ENCODE results near the gene IL6. TPM values are rescaled to one million over a fixed set of nuclear protein-coding genes. Genes with fewer than 3 reads are reported as not detected.

IL6 gene
- total RNA-seq, 1 experiment from 2014 or later, result not detected

GRCh38 chr7:22772885-22773284 is 45.9 kb downstream of the IL6 start:
- no peaks in the 10 kb centered on the region for H4K20me1 ChIP-seq (ENCODE audit: insufficient read depth)
- no peak overlapping the region for H2AFZ ChIP-seq (ENCODE audit: low read depth, low read length, poor library complexity, severe bottlenecking)
- H3K79me2 ChIP-seq (ENCODE audit: insufficient read depth, low read length), result no peaks in the 10 kb centered on the region
- ChIA-PET POLR2A (no interaction called here), CTCF (no interaction called here), RAD21 (ENCODE audit: low non-redundant PET in 1 of 2, low total read pairs in 2 of 2, uncharacterized antibody in 2 of 2, unreplicated experiment in 2 of 2) (no interaction called here)
- H3K4me1 ChIP-seq (ENCODE audit: control insufficient read depth in 1 of 2, insufficient read depth in 2 of 2, low read length in 2 of 2), result no peaks in the 10 kb centered on the region
- no peak overlapping the region for H3K4me2 ChIP-seq (ENCODE audit: low read length)
- ATAC-seq (no peak), DNase-seq (ENCODE audit: low read depth, low spot score) (no peak)
- H3K9me2 ChIP-seq (ENCODE audit: insufficient read depth), result no peaks in the 10 kb centered on the region
- no peaks in the 10 kb centered on the region for H3K27me3 ChIP-seq (ENCODE audit: insufficient read depth, low read length)
- no TSS peak for BruUV-seq (replicated peaks)
- H3K27ac ChIP-seq (ENCODE audit: low read depth, low read length), result no peak overlapping the region
- intact Hi-C loops (cut with micrococcal nuclease), result no loop called here
- H3K9ac ChIP-seq (ENCODE audit: low read length), result no peak overlapping the region
- H3K4me3 ChIP-seq (replicated peaks in 1 of 2; ENCODE audit: low read depth in 1 of 2, low read length in 2 of 2), result no peak overlapping the region
- no peak for TF ChIP-seq ZNF274 (IDR thresholded peaks at IDR 0.05; ENCODE audit: low read depth, low read length)
- TF ChIP-seq ELF1 (IDR thresholded peaks at IDR 0.05; ENCODE audit: borderline replicate concordance, low read depth), result no peak
- no peak for TF ChIP-seq RAD21 (IDR thresholded peaks at IDR 0.05; ENCODE audit: low read depth)
- no peak for TF ChIP-seq FOSL1 (IDR thresholded peaks at IDR 0.05; ENCODE audit: low read depth)
- no peak for TF ChIP-seq EGR1 (IDR thresholded peaks at IDR 0.05; ENCODE audit: low read depth)
- no peak for TF ChIP-seq MAX (IDR thresholded peaks at IDR 0.05)
- TF ChIP-seq YY1 (IDR thresholded peaks at IDR 0.05; ENCODE audit: extremely low read depth, insufficient replicate concordance, low read depth, low read length), result no peak
- no peak for TF ChIP-seq EZH2 (IDR thresholded peaks at IDR 0.05)
- no peak for TF ChIP-seq REST (IDR thresholded peaks at IDR 0.05; ENCODE audit: low read depth)
- no peak for TF ChIP-seq SRF (IDR thresholded peaks at IDR 0.05; ENCODE audit: low read depth)
- TF ChIP-seq CEBPB (IDR thresholded peaks at IDR 0.05; ENCODE audit: low read depth), result no peak
- TF ChIP-seq EZH2phosphoT487 (IDR thresholded peaks at IDR 0.05; ENCODE audit: borderline replicate concordance), result no peak
- TF ChIP-seq SIN3A (IDR thresholded peaks at IDR 0.05; ENCODE audit: low read depth), result no peak
- TF ChIP-seq SP1 (IDR thresholded peaks at IDR 0.05; ENCODE audit: low read depth), result no peak
- TF ChIP-seq CBX3 (IDR thresholded peaks at IDR 0.05; ENCODE audit: low read depth), result no peak
- no peak for TF ChIP-seq ZFX (IDR thresholded peaks at IDR 0.05)
- H3K9me3 ChIP-seq (ENCODE audit: control insufficient read depth in 1 of 2, insufficient read depth in 1 of 2, low read depth in 1 of 2, low read length in 2 of 2), result no peaks in the 10 kb centered on the region
- no peaks in the 10 kb centered on the region for H3K36me3 ChIP-seq (ENCODE audit: control insufficient read depth in 1 of 2, insufficient read depth in 2 of 2, low read length in 2 of 2)

All from HCT116 (cell line).